ENCODE measurements around the gene SLC18A3. TPM values are rescaled to one million over a fixed set of nuclear protein-coding genes. Genes with fewer than 3 reads are reported as not detected.

Gene SLC18A3
- total and polyA plus RNA-seq, 2 experiments from 2014 or later: 0.16 TPM; not detected in 1

GRCh38 chr10:49594594-49594993 lies 15.5 kb upstream of the SLC18A3 start:
- Histone ChIP-seq H3K27me3 (ENCODE audit: insufficient read depth) (no peaks in the 10 kb centered on the region), H3F3A (replicated peaks; ENCODE audit: low read depth) (no peaks in the 10 kb centered on the region), H3K36me3 (ENCODE audit: insufficient read depth) (no peaks in the 10 kb centered on the region), H3K4me1 (ENCODE audit: insufficient read depth) (no peaks in the 10 kb centered on the region; the same call in 1 of the 2 replicates), H3K79me2 (replicated peaks; ENCODE audit: insufficient read depth) (no peaks in the 10 kb centered on the region), H2AFZ (peak overlapping the region; percentile 57; the same call in 1 of the 2 replicates), H3K9me2 (ENCODE audit: insufficient read depth) (no peaks in the 10 kb centered on the region), H4K20me1 (replicated peaks; ENCODE audit: insufficient read depth) (no peaks in the 10 kb centered on the region), H3K4me3 (no peak overlapping the region), H3K27ac (ENCODE audit: low read depth) (no peak overlapping the region), H3K4me2 (no peak overlapping the region; the same call in 1 of the 2 replicates)
- ATAC-seq (peak; percentile 76), DNase-seq (ENCODE audit: low spot score) (peak; percentile 86)
- TF ChIP-seq CTCF (conservative IDR thresholded peaks at IDR 0.05; ENCODE audit: low read depth in 2 of 2): peak; percentile 90 to 96
- TF ChIP-seq EZH2phosphoT487 (IDR thresholded peaks at IDR 0.05; ENCODE audit: unreplicated experiment): no peak
- no peak overlapping the region for H3K27ac Mint-ChIP-seq
- no peaks in the 10 kb centered on the region for H3K9me3 Mint-ChIP-seq
- H3K4me1 Mint-ChIP-seq: peaks cover 13% of the 10 kb centered on the region
- H3K4me3 Mint-ChIP-seq: no peak overlapping the region; the same call in 2 of the 3 replicates
- H3K27me3 Mint-ChIP-seq (ENCODE audit: insufficient read depth, low read depth, poor library complexity): peaks cover 25% of the 10 kb centered on the region
- no peaks in the 10 kb centered on the region for H3K36me3 Mint-ChIP-seq (ENCODE audit: low read depth)

- H3K4me3 ChIP-seq: no peak overlapping the region
- DNase-seq (ENCODE audit: low spot score) (no peak), ATAC-seq (no peak; the same call in 2 of the 3 replicates)
- no peaks in the 10 kb centered on the region for H3K9me2 ChIP-seq (ENCODE audit: insufficient read depth)
- H4K20me1 ChIP-seq (replicated peaks; ENCODE audit: insufficient read depth): no peaks in the 10 kb centered on the region
- no peak overlapping the region for H3K27ac ChIP-seq (ENCODE audit: low read depth)
- no peaks in the 10 kb centered on the region for H3K27me3 ChIP-seq (ENCODE audit: insufficient read depth)
- Mint-ChIP-seq H3K27ac (no peak overlapping the region), H3K9me3 (no peaks in the 10 kb centered on the region), H3K4me1 (peaks cover 13% of the 10 kb centered on the region), H3K4me3 (no peak overlapping the region), H3K27me3 (ENCODE audit: insufficient read depth, low read depth, poor library complexity) (peaks cover 27% of the 10 kb centered on the region), H3K36me3 (ENCODE audit: low read depth) (no peaks in the 10 kb centered on the region)
- no peaks in the 10 kb centered on the region for H3K79me2 ChIP-seq (replicated peaks; ENCODE audit: insufficient read depth)
- no peaks in the 10 kb centered on the region for H3F3A ChIP-seq (replicated peaks; ENCODE audit: low read depth)
- H3K4me1 ChIP-seq (ENCODE audit: insufficient read depth): no peaks in the 10 kb centered on the region; the same call in 1 of the 2 replicates
- H3K36me3 ChIP-seq (ENCODE audit: insufficient read depth): no peaks in the 10 kb centered on the region
- peak overlapping the region; percentile 57; the same call in 1 of the 2 replicates for H2AFZ ChIP-seq
- no peak overlapping the region; the same call in 1 of the 2 replicates for H3K4me2 ChIP-seq
- TF ChIP-seq STAT1 (IDR thresholded peaks at IDR 0.05; ENCODE audit: unreplicated experiment): no peak
- no peak for TF ChIP-seq REST (IDR thresholded peaks at IDR 0.05; ENCODE audit: unreplicated experiment)
- TF ChIP-seq POLR2AphosphoS5 (IDR thresholded peaks at IDR 0.05; ENCODE audit: low read depth): no peak
- no peak for TF ChIP-seq CREB1 (CRISPR knock-in tag; IDR thresholded peaks at IDR 0.05; ENCODE audit: low read depth)
- no peak for TF ChIP-seq EZH2phosphoT487 (IDR thresholded peaks at IDR 0.05; ENCODE audit: unreplicated experiment)
- TF ChIP-seq JUNB (IDR thresholded peaks at IDR 0.05; ENCODE audit: unreplicated experiment): no peak
- no peak for TF ChIP-seq ZNF462 (CRISPR knock-in tag; IDR thresholded peaks at IDR 0.05)
- TF ChIP-seq NANOG (IDR thresholded peaks at IDR 0.05; ENCODE audit: borderline replicate concordance): no peak
Observed at GRCh38 chr10:49595003-49595712, 15.0 kb upstream of the SLC18A3 start.

Measured in GM23338 (cell line).